G401 (cell line): Measurements from ENCODE around the gene SYNE4. TPM values are rescaled to one million over a fixed set of nuclear protein-coding genes. Genes with fewer than 3 reads are reported as not detected.
"Not testable (repeated sequence)": the region's sequence is repeated elsewhere in the genome, so short reads cannot be mapped to it uniquely, and the experiment has no call there.

Experiments used
- DNase-seq: peaks from one replicate; pipeline ENCODE4 v3.0.0-alpha.2; 2015; ENCODE audit warnings: low spot score
- in situ Hi-C: cut with HindIII; loops from 2 replicates; pipeline ENCODE4 v1.10.0; 2016; ENCODE audit warnings: low sequenced_read_pairs, mixed read lengths
- total RNA-seq: library from RNA; depleted of rRNA; stranded (reverse); fragments of >200 nt; shearing (Covaris generic); gene quantifications from 2 replicates; pipeline ENCODE4 v1.2.3, GENCODE V29; 2014; rRNA removed

SYNE4 gene
- total RNA-seq, 1 experiment from 2014 or later = 1.1 TPM

GRCh38 chr19:35963514-35963913, 45.1 kb downstream of the SYNE4 start:
- in situ Hi-C loops = no loop called here

GRCh38 chr19:35960432-35960972, 48.1 kb downstream of the SYNE4 start:
- DNase-seq = no peak
- in situ Hi-C loops = no loop called here

More at GRCh38 chr19:35963514-35963913, 45.1 kb downstream of the SYNE4 start:
- DNase-seq = no peak

GRCh38 chr19:35959968-35960320, 48.7 kb downstream of the SYNE4 start:
- in situ Hi-C loops = no loop called here
- DNase-seq = no peak

GRCh38 chr19:35959040-35959967, 49.3 kb downstream of the SYNE4 start:
- in situ Hi-C loops = no loop called here
- DNase-seq = no peak

GRCh38 chr19:35958660-35959039, 50.0 kb downstream of the SYNE4 start:
- in situ Hi-C loops = no loop called here
- no peak for DNase-seq

- in situ Hi-C loops, DNase-seq: not testable (repeated sequence)
These were observed 51.2 kb downstream of the SYNE4 start for GRCh38 chr19:35957411-35957810.

GRCh38 chr19:35955881-35956634, 52.6 kb downstream of the SYNE4 start:
- no peak for DNase-seq
- in situ Hi-C loops = no loop called here

Other genes with a start within 250 kb of the SYNE4 start
- gene ARHGAP33, start 233.2 kb downstream of the SYNE4 start, total RNA-seq = 1.7 and 4.6 TPM in 2 replicates
- not detected in 2 replicates for gene PRODH2, start 196.0 kb downstream of the SYNE4 start, total RNA-seq
- gene NPHS1, start 156.3 kb downstream of the SYNE4 start, total RNA-seq = 0.18 TPM in 1 of 2 replicates, not detected in the other
- 3.0 and 5.2 TPM in 2 replicates for gene KIRREL2, start 151.9 kb downstream of the SYNE4 start, total RNA-seq
- 121 and 133 TPM in 2 replicates for gene APLP1, start 140.2 kb downstream of the SYNE4 start, total RNA-seq
- gene NFKBID, start 108.3 kb downstream of the SYNE4 start, total RNA-seq = 4.1 and 8.4 TPM in 2 replicates
- gene HCST, start 106.3 kb downstream of the SYNE4 start, total RNA-seq = not detected in 2 replicates
- 7.3 TPM in 1 of 2 replicates, not detected in the other for gene TYROBP, start 100.5 kb downstream of the SYNE4 start, total RNA-seq
- 6.2 and 15.8 TPM in 2 replicates for gene LRFN3, start 72.4 kb downstream of the SYNE4 start, total RNA-seq
- gene SDHAF1, start 13.6 kb downstream of the SYNE4 start, total RNA-seq = 41.7 and 46.9 TPM in 2 replicates
- gene ALKBH6, start 5.4 kb upstream of the SYNE4 start, total RNA-seq = 28.2 and 39.3 TPM in 2 replicates
- gene CLIP3, start 24.1 kb upstream of the SYNE4 start, total RNA-seq = 0.37 TPM in 1 of 2 replicates, not detected in the other
- gene THAP8, start 45.5 kb upstream of the SYNE4 start, total RNA-seq = 0.37 and 5.2 TPM in 2 replicates
- 9.7 and 12.9 TPM in 2 replicates for gene WDR62, start 46.1 kb upstream of the SYNE4 start, total RNA-seq
- not detected in 2 replicates for gene OVOL3, start 102.3 kb upstream of the SYNE4 start, total RNA-seq
- gene POLR2I, start 106.1 kb upstream of the SYNE4 start, total RNA-seq = 120 and 122 TPM in 2 replicates
- gene TBCB, start 106.7 kb upstream of the SYNE4 start, total RNA-seq = 314 and 477 TPM in 2 replicates
- gene CAPNS1, start 131.3 kb upstream of the SYNE4 start, total RNA-seq = 266 and 370 TPM in 2 replicates
- not detected in 2 replicates for gene COX7A1, start 143.6 kb upstream of the SYNE4 start, total RNA-seq
- 0.74 and 3.5 TPM in 2 replicates for gene ZNF565, start 205.9 kb upstream of the SYNE4 start, total RNA-seq
- 35.3 and 84.9 TPM in 2 replicates for gene ZNF146, start 206.3 kb upstream of the SYNE4 start, total RNA-seq